Thyroid gland (tissue), 4 donors: ENCODE data around the gene SRSF3. TPM values are rescaled to one million over a fixed set of nuclear protein-coding genes. Genes with fewer than 3 reads are reported as not detected.
"Not testable (repeated sequence)": the region's sequence is repeated elsewhere in the genome, so short reads cannot be mapped to it uniquely, and the experiment has no call there.

Experiments
- DNase-seq, 2 donors: peaks; one replicate each; pipeline ENCODE4 v3.0.0-alpha.2; 2019
- H3K27ac ChIP-seq, 3 donors: fragments of 200-600 bp; sonication (generic); 1 replicate in 2 of 3; 2 replicates in 1 of 3; pipeline ENCODE4 v1.5.1; 2016 to 2019; ENCODE audit warnings: mild to moderate bottlenecking in 1 of 3, moderate library complexity in 1 of 3
- H3K27me3 ChIP-seq: fragments of 200-600 bp; sonication (generic); one replicate; pipeline ENCODE4 v1.5.1; 2019
- H3K36me3 ChIP-seq, 2 donors: fragments of 200-600 bp; sonication (generic); one replicate each; pipeline ENCODE4 v1.5.1; 2016 to 2019
- H3K4me1 ChIP-seq, 2 donors: fragments of 200-600 bp; sonication (generic); one replicate each; pipeline ENCODE4 v1.5.1; 2017 to 2019
- H3K4me3 ChIP-seq, 3 donors: fragments of 200-600 bp; sonication (generic); replicated peaks in 1 of 3; 1 replicate in 2 of 3; 2 replicates in 1 of 3; pipeline ENCODE4 v1.5.1; 2016; ENCODE audit warnings: mild to moderate bottlenecking in 1 of 3
- H3K9me3 ChIP-seq: fragments of 200-600 bp; sonication (generic); one replicate; pipeline ENCODE4 v1.5.1; 2017
- CTCF ChIP-seq, 6 experiments: fragments of 200-600 bp in 3 of 6; fragments of 450-650 bp in 3 of 6; sonication (generic) in 3 of 6; IDR thresholded peaks; one replicate each; pipeline ENCODE4 v1.5.1; 2016 to 2019; ENCODE audit warnings: antibody characterized with exemption in 6 of 6, mild to moderate bottlenecking in 2 of 6, inconsistent platforms in 1 of 6, moderate library complexity in 1 of 6
- POLR2A ChIP-seq, 2 donors: fragments of 450-650 bp; IDR thresholded peaks; one replicate each; pipeline ENCODE4 v1.6.1; 2017; ENCODE audit warnings: antibody characterized with exemption in 2 of 2, mild to moderate bottlenecking in 2 of 2, moderate library complexity in 1 of 2
- WGBS, 2 donors: methylation state at CpG; one replicate each; pipeline ENCODE4 v1.1.5; 2017; 5-methylcytosine and 5-hydroxymethylcytosine counted together
- intact Hi-C: fragments of 100-400 bp; cut with DNase I; formaldehyde crosslinking; loops from one replicate; pipeline ENCODE4 v1.15.1; 2023
- total RNA-seq, 4 donors: library from RNA; depleted of rRNA; stranded (reverse); fragments of >200 nt; gene quantifications; one replicate each; pipeline ENCODE4 v1.2.3, GENCODE V29; 2016

The SRSF3 gene
- total RNA-seq, 4 donors from 2014 or later = 120 to 287 (median 144) TPM

GRCh38 chr6:36598739-36599318 lies 4.7 kb downstream of the SRSF3 start:
- Histone ChIP-seq H3K36me3 (peaks cover 62 to 68% of the 10 kb centered on the region in 2 donors), H3K27me3 (no peaks in the 10 kb centered on the region), H3K4me1 (peaks cover 26 to 60% of the 10 kb centered on the region in 2 donors), H3K27ac (peak overlapping the region in 2 of 3 donors; percentile 25 to 100), H3K9me3 (no peaks in the 10 kb centered on the region), H3K4me3 (peak overlapping the region in 1 of 3 donors; percentile 71)
- no peak for TF ChIP-seq CTCF (IDR thresholded peaks at IDR 0.05)
- no peak for TF ChIP-seq POLR2A (IDR thresholded peaks at IDR 0.05)
- intact Hi-C loops = loop anchor here (10.0 kb wide), 1 partner anchor 154 kb away; the partner anchor contains the start of genes KCTD20 and PXT1
- DNase-seq = no peak
- 37 to 38% methylated on average over 11 of the region's 11 CpGs for WGBS, 2 donors

GRCh38 chr6:36599791-36600209 lies 5.6 kb downstream of the SRSF3 start:
- TF ChIP-seq POLR2A (IDR thresholded peaks at IDR 0.05) (no peak), CTCF (IDR thresholded peaks at IDR 0.05) (no peak)
- WGBS, 2 donors = 73 to 83% methylated on average over 14 of the region's 14 CpGs
- Histone ChIP-seq H3K27me3 (no peaks in the 10 kb centered on the region), H3K4me3 (peak overlapping the region in 1 of 3 donors; percentile 7), H3K9me3 (no peaks in the 10 kb centered on the region), H3K27ac (peak overlapping the region in 1 of 3 donors; percentile 12), H3K4me1 (peaks cover 31 to 68% of the 10 kb centered on the region in 2 donors), H3K36me3 (peaks cover 72 to 78% of the 10 kb centered on the region in 2 donors)
- DNase-seq = no peak
- intact Hi-C loops = loop anchor here (10.0 kb wide), 1 partner anchor 155 kb away; the partner anchor contains the start of genes KCTD20 and PXT1

- peaks cover 80 to 86% of the 10 kb centered on the region in 2 donors for H3K36me3 ChIP-seq
- intact Hi-C loops = no loop called here
- peak overlapping the region in 1 of 3 donors; percentile 7 for H3K4me3 ChIP-seq
- WGBS, 2 donors = 79 to 82% methylated on average over 6 of the region's 6 CpGs
- H3K9me3 ChIP-seq = no peaks in the 10 kb centered on the region
- no peaks in the 10 kb centered on the region for H3K27me3 ChIP-seq
- no peak overlapping the region for H3K27ac ChIP-seq
- DNase-seq = no peak
- peaks cover 35 to 77% of the 10 kb centered on the region in 2 donors for H3K4me1 ChIP-seq
- TF ChIP-seq CTCF (IDR thresholded peaks at IDR 0.05) (no peak), POLR2A (IDR thresholded peaks at IDR 0.05) (no peak)
Observed at GRCh38 chr6:36600564-36601146, 6.5 kb downstream of the SRSF3 start.

GRCh38 chr6:36601818-36602217 lies 7.7 kb downstream of the SRSF3 start:
- WGBS, 2 donors = 64 to 69% methylated on average over 3 of the region's 3 CpGs
- Histone ChIP-seq H3K4me1 (peaks cover 38 to 86% of the 10 kb centered on the region in 2 donors), H3K36me3 (peaks cover 90 to 95% of the 10 kb centered on the region in 2 donors)
- H3K27ac ChIP-seq, DNase-seq, H3K9me3 ChIP-seq, intact Hi-C loops, H3K4me3 ChIP-seq, H3K27me3 ChIP-seq: not testable (repeated sequence)

- Histone ChIP-seq H3K36me3 (peaks cover 86 to 89% of the 10 kb centered on the region in 2 donors), H3K9me3 (no peaks in the 10 kb centered on the region), H3K27me3 (no peaks in the 10 kb centered on the region), H3K27ac (no peak overlapping the region), H3K4me3 (no peak overlapping the region), H3K4me1 (peaks cover 33 to 81% of the 10 kb centered on the region in 2 donors)
- 89 to 95% methylated on average over 3 of the region's 3 CpGs for WGBS, 2 donors
- no peak for DNase-seq
- intact Hi-C loops = no loop called here
- TF ChIP-seq POLR2A (IDR thresholded peaks at IDR 0.05) (no peak), CTCF (IDR thresholded peaks at IDR 0.05) (no peak)
Observed at GRCh38 chr6:36603222-36604089, 9.3 kb downstream of the SRSF3 start.
